Measurements from ENCODE around the gene CISTR.
A peak's percentile ranks its signal among the peaks of the same experiment; 100 is the strongest.

CISTR gene

GRCh38 chr12:53740130-53740491 lies 11.7 kb downstream of the CISTR start:
- TF ChIP-seq GATA3 (IDR thresholded peaks at IDR 0.05; ENCODE audit: low read depth, low read length), result no peak
- no peak for TF ChIP-seq GATA2 (IDR thresholded peaks at IDR 0.05; ENCODE audit: low read depth, low read length)

GRCh38 chr12:53739214-53740129 lies 12.3 kb downstream of the CISTR start:
- TF ChIP-seq GATA3 (IDR thresholded peaks at IDR 0.05; ENCODE audit: low read depth, low read length) (no peak), GATA2 (IDR thresholded peaks at IDR 0.05; ENCODE audit: low read depth, low read length) (peak; percentile 48; the same call in 1 of the 2 replicates)

GRCh38 chr12:53738406-53739213 lies 13.2 kb downstream of the CISTR start:
- no peak for TF ChIP-seq GATA3 (IDR thresholded peaks at IDR 0.05; ENCODE audit: low read depth, low read length)
- no peak for TF ChIP-seq GATA2 (IDR thresholded peaks at IDR 0.05; ENCODE audit: low read depth, low read length)

GRCh38 chr12:53737951-53738405 lies 13.8 kb downstream of the CISTR start:
- TF ChIP-seq GATA2 (IDR thresholded peaks at IDR 0.05; ENCODE audit: low read depth, low read length), result no peak
- no peak for TF ChIP-seq GATA3 (IDR thresholded peaks at IDR 0.05; ENCODE audit: low read depth, low read length)

GRCh38 chr12:53737093-53737808 lies 14.5 kb downstream of the CISTR start:
- TF ChIP-seq GATA3 (IDR thresholded peaks at IDR 0.05; ENCODE audit: low read depth, low read length) (no peak), GATA2 (IDR thresholded peaks at IDR 0.05; ENCODE audit: low read depth, low read length) (no peak)

- TF ChIP-seq GATA2 (IDR thresholded peaks at IDR 0.05; ENCODE audit: low read depth, low read length), result no peak
- no peak for TF ChIP-seq GATA3 (IDR thresholded peaks at IDR 0.05; ENCODE audit: low read depth, low read length)
These were observed 15.2 kb downstream of the CISTR start for GRCh38 chr12:53736592-53736991.

GRCh38 chr12:53735556-53735955 lies 16.2 kb downstream of the CISTR start:
- TF ChIP-seq GATA3 (IDR thresholded peaks at IDR 0.05; ENCODE audit: low read depth, low read length), result no peak
- TF ChIP-seq GATA2 (IDR thresholded peaks at IDR 0.05; ENCODE audit: low read depth, low read length), result no peak

DNA sequence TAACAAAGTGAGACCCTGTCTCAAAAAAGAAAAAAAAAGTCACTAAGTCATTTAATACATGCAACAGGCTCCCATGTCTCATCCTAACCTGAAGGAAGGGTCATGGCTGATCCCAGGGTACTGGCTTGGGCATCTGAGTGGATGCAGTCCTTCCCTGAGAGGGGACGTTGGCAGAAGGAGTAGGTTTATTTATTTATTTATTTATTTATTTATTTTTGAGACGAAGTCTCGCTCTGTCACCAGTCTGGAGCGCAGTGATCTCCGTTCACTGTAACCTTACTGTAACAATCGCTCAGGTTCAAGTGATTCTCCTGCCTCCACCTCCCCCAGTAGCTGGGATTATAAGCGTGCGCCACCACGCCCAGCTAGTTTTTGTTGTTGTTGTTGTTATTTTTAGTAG lies 17.4 kb downstream of the CISTR start:
- TF ChIP-seq GATA2 (IDR thresholded peaks at IDR 0.05; ENCODE audit: low read depth, low read length) (no peak), GATA3 (IDR thresholded peaks at IDR 0.05; ENCODE audit: low read depth, low read length) (no peak)

GRCh38 chr12:53733807-53734200 lies 18.0 kb downstream of the CISTR start:
- TF ChIP-seq GATA3 (IDR thresholded peaks at IDR 0.05; ENCODE audit: low read depth, low read length) (no peak), GATA2 (IDR thresholded peaks at IDR 0.05; ENCODE audit: low read depth, low read length) (no peak)

- TF ChIP-seq GATA2 (IDR thresholded peaks at IDR 0.05; ENCODE audit: low read depth, low read length), result no peak
- TF ChIP-seq GATA3 (IDR thresholded peaks at IDR 0.05; ENCODE audit: low read depth, low read length), result no peak
These were observed 18.6 kb downstream of the CISTR start for GRCh38 chr12:53733051-53733806.

GRCh38 chr12:53729644-53730043 lies 22.1 kb downstream of the CISTR start:
- TF ChIP-seq GATA2 (IDR thresholded peaks at IDR 0.05; ENCODE audit: low read depth, low read length), result no peak
- TF ChIP-seq GATA3 (IDR thresholded peaks at IDR 0.05; ENCODE audit: low read depth, low read length), result no peak

DNA sequence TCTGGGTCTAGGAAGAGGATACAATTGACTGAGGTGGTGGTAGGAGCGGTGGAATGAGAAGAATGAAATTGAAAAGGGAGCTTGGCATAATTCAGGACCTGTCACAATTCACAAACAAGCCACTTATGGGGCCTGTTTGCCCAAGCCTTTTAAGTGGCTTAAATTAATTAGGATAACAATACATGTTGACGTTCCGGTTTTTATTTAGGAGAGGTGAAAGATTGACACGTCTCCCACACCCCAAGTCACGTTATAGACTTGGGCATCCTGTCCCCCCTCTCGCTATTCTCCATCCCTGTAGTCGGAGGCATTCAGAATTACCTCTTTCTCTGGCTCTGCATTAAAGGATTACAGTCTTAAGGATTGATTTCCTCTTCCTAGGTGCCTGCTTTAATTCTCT lies 23.6 kb downstream of the CISTR start:
- TF ChIP-seq GATA2 (IDR thresholded peaks at IDR 0.05; ENCODE audit: low read depth, low read length) (no peak), GATA3 (IDR thresholded peaks at IDR 0.05; ENCODE audit: low read depth, low read length) (no peak)

DNA sequence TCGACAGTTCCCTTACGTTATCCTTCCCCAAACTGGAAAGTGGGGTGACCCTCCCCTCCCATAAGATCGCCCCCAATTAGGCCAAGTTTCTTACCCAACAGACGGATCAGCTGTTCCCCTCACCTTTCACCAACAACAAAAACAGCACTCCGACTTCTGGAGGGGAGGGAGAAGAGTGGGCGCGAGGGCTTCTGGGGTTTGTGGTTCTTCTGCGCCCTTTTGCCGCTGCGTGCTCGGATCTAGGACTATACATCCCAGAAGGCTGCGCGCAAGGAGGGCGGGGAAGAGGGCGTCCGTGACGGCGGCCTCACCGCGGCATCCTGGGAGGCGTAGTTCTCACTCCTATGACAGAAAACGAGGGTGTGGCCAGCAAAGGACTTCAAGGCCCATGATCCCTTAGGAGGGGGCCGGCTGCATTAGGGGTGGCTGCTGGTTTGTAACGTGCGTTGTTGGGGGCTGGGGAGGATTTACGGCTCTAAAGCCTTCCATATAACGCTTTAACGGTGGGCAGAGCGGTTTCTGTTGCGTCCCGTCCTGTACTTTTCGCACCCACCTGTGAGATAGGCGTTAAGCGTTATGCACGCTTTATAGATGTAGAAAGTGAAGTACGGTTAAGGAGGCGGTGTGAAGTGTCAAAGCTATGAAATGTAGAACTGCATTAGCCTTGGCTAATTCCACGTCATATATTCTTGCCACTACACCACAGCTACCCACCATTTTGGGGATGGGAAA lies 24.3 kb downstream of the CISTR start, which contains the start of gene CALCOCO1:
Gene CALCOCO1 (minus strand): TSS at position 143 of the 732 bp plus-strand sequence. CDS start 2,210 bp downstream, outside the sequence.
- no peak for TF ChIP-seq GATA3 (IDR thresholded peaks at IDR 0.05; ENCODE audit: low read depth, low read length)
- no peak for TF ChIP-seq GATA2 (IDR thresholded peaks at IDR 0.05; ENCODE audit: low read depth, low read length)
